ENCODE data around the gene PNMT.
A peak's percentile ranks its signal among the peaks of the same experiment; 100 is the strongest.

Gene PNMT

GRCh38 chr17:39663688-39664580 is 4.3 kb upstream of the PNMT start:
- no peak for DNase-seq
- intact Hi-C loops (cut with DNase I) = no loop called here

- intact Hi-C loops (cut with DNase I) = loop anchor here (5.0 kb wide), 1 partner anchor 33 kb away; no protein-coding TSS in a partner anchor
- no peak for DNase-seq
These were observed 3.4 kb upstream of the PNMT start, which contains the start of gene TCAP for GRCh38 chr17:39664581-39665561. TCAP (plus strand) TSS chr17:39665349; CDS start chr17:39665360, 11 bp downstream.

GRCh38 chr17:39665642-39666224 is 2.5 kb upstream of the PNMT start:
- intact Hi-C loops (cut with DNase I) = loop anchor here (5.0 kb wide), 1 partner anchor 33 kb away; no protein-coding TSS in a partner anchor
- peak in 4 of 42 donors; percentile 34 to 50 (median 44) for DNase-seq

GRCh38 chr17:39666231-39666600 is 2.0 kb upstream of the PNMT start:
- peak in 1 of 42 donors; percentile 19 for DNase-seq
- intact Hi-C loops (cut with DNase I) = loop anchor here (5.0 kb wide), 1 partner anchor 34 kb away; no protein-coding TSS in a partner anchor

GRCh38 chr17:39666601-39667261 is 1.5 kb upstream of the PNMT start:
- intact Hi-C loops (cut with DNase I) = loop anchor here (5.0 kb wide), 1 partner anchor 34 kb away; no protein-coding TSS in a partner anchor
- DNase-seq = peak in 26 of 42 donors; percentile 40 to 83 (median 62)

GRCh38 chr17:39667262-39667944 is 850 bp upstream of the PNMT start:
- peak in 2 of 42 donors; percentile 50 to 51 for DNase-seq
- intact Hi-C loops (cut with DNase I) = loop anchor here (5.0 kb wide), 1 partner anchor 35 kb away; no protein-coding TSS in a partner anchor

- no peak for DNase-seq
- intact Hi-C loops (cut with DNase I) = loop anchor here (5.0 kb wide), 2 partner anchors 38 to 48 kb away; no protein-coding TSS in a partner anchor
These were observed 1.9 kb downstream of the PNMT start for GRCh38 chr17:39669897-39670735.

GRCh38 chr17:39670746-39671145 is 2.5 kb downstream of the PNMT start:
- intact Hi-C loops (cut with DNase I) = loop anchor here (5.0 kb wide), 1 partner anchor 48 kb away; no protein-coding TSS in a partner anchor
- DNase-seq = no peak

GRCh38 chr17:39671651-39672521 is 3.6 kb downstream of the PNMT start:
- intact Hi-C loops (cut with DNase I) = loop anchor here (5.0 kb wide), 1 partner anchor 50 kb away; no protein-coding TSS in a partner anchor
- peak in 24 of 42 donors; percentile 40 to 78 (median 60) for DNase-seq

GRCh38 chr17:39672522-39673334 is 4.5 kb downstream of the PNMT start:
- DNase-seq = peak in 1 of 42 donors; percentile 26

GRCh38 chr17:39673335-39674081 is 5.3 kb downstream of the PNMT start:
- DNase-seq = peak in 1 of 42 donors; percentile 28
- intact Hi-C loops (cut with DNase I) = loop anchor here (5.0 kb wide), 1 partner anchor 51 kb away; no protein-coding TSS in a partner anchor

More at GRCh38 chr17:39672522-39673334, 4.5 kb downstream of the PNMT start:
- intact Hi-C loops (cut with DNase I) = loop anchor here (5.0 kb wide), 1 partner anchor 50 kb away; no protein-coding TSS in a partner anchor

GRCh38 chr17:39674179-39674578 is 5.9 kb downstream of the PNMT start:
- intact Hi-C loops (cut with DNase I) = loop anchor here (5.0 kb wide), 1 partner anchor 52 kb away; no protein-coding TSS in a partner anchor
- no peak for DNase-seq

GRCh38 chr17:39674702-39675389 is 6.6 kb downstream of the PNMT start:
- DNase-seq = no peak
- intact Hi-C loops (cut with DNase I) = loop anchor here (5.0 kb wide), 1 partner anchor 53 kb away; no protein-coding TSS in a partner anchor

Data from head of caudate nucleus (tissue), 42 donors.